Right cardiac atrium (tissue), 5 donors: ENCODE results near the gene S100A7A. TPM values are rescaled to one million over a fixed set of nuclear protein-coding genes. Genes with fewer than 3 reads are reported as not detected.

Source experiments
- ATAC-seq, 2 donors: fragments of 200-7000 bp; cut with Tn5 transposase; one replicate each; pipeline versions ENCODE4 v1.8.0 to v1.9.1; 2020; ENCODE audit warnings: moderate library complexity in 2 of 2, mild to moderate bottlenecking in 1 of 2
- DNase-seq, 3 donors: peaks; one replicate each; pipeline ENCODE4 v3.0.0-alpha.2; 2020
- H3K27ac ChIP-seq: one replicate; pipeline ENCODE4 v1.5.1; 2013; ENCODE audit warnings: mild to moderate bottlenecking, low read length, control low read depth, moderate library complexity
- H3K27me3 ChIP-seq: one replicate; pipeline ENCODE4 v1.6.1; 2013; ENCODE audit not compliant: control insufficient read depth, insufficient read depth
- H3K4me1 ChIP-seq: one replicate; pipeline ENCODE4 v1.6.1; 2013; ENCODE audit warnings: low read length; ENCODE audit not compliant: control insufficient read depth, insufficient read depth
- H3K4me3 ChIP-seq: one replicate; pipeline ENCODE4 v1.5.1; 2013; ENCODE audit warnings: low read length, control low read depth
- H3K9me3 ChIP-seq: one replicate; pipeline ENCODE4 v1.6.1; 2013; ENCODE audit warnings: low read length; ENCODE audit not compliant: control insufficient read depth
- WGBS: extraction: QIAGEN DNeasy Blood & Tissue Kit; methylation state at CpG from one replicate; pipeline ENCODE4 v1.1.7; 2013; 5-methylcytosine and 5-hydroxymethylcytosine counted together
- intact Hi-C, 4 donors: fragments of 100-400 bp; cut with DNase I; formaldehyde crosslinking; loops; one replicate each; pipeline versions ENCODE4 v1.11.0 to v1.14.0; 2022 to 2023
- polyA plus RNA-seq: library from polyadenylated mRNA; stranded (reverse); fragments of 200-250 nt; gene quantifications from one replicate; pipeline ENCODE4 v1.2.3, GENCODE V29; 2013
- total RNA-seq, 4 donors: library from RNA; stranded (reverse); fragmentation: NEBNext Ultra II Directional; extraction: Animal tissue kit (Norgen Biotek cat#: 25700); gene quantifications; one replicate each; pipeline ENCODE4 v1.2.1, GENCODE V29; 2021
- donor health status: healthy with polysubstance abuse.
- donor health status: DM: no; HTN: yes; CAD: no.
- donor health status: DM: no; HTN: no; CAD: no.
- donor health status: DM: no; HTN: yes; CAD: no; lungs with severe emphysema.
- donor health status: DM: yes; HTN: yes; CAD: no.

S100A7A gene
- total and polyA plus RNA-seq, 5 donors: not detected

DNA sequence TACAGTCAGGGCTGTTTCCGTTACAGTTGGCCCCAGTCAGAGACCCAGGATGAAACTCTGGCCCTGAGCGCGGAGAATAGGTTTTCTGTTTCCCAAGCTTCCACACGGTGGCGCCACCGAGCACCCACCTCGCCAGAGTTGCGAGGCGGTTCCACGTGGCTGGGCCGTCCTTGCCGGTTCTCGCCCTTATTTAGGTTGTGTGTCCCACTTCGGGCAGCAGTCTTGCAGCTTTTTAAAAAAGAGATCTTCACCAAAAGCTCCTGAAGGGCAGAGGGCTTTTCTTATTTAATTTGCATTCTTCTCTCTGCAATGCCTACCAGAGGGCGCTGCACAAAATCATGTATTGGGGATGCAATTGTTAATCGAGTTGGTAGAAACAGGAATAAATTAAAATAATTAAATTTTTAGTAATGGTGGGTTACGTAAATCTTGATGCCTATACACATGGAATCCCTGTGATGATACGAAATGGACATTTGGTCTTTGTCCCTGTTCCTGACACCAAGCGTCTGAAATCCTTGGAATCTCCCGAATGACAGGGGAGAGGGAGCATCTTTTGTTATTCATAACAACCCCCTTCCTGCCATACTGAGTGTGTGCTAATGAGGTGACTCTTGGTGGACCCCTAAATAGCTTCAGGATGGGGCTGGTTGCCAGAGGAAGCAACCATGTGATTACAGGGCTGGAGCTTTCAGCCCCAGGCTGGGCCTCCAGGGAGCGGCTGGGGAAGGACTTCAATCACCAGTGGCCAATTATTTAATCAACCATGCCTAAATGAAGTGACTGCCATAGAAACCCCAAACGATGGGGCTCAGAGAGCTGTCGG, 49.7 kb downstream of the S100A7A start:
- peak; percentile 60 to 81 for ATAC-seq
- H3K4me1 ChIP-seq: no peaks in the 10 kb centered on the region
- no peaks in the 10 kb centered on the region for H3K27me3 ChIP-seq
- 18% methylated on average over 23 of the region's 23 CpGs for WGBS
- H3K9me3 ChIP-seq: no peaks in the 10 kb centered on the region
- no peak overlapping the region for H3K27ac ChIP-seq
- no peak overlapping the region for H3K4me3 ChIP-seq
- DNase-seq: peak; percentile 62 to 84 (median 76)
- intact Hi-C loops: no loop called here

DNA sequence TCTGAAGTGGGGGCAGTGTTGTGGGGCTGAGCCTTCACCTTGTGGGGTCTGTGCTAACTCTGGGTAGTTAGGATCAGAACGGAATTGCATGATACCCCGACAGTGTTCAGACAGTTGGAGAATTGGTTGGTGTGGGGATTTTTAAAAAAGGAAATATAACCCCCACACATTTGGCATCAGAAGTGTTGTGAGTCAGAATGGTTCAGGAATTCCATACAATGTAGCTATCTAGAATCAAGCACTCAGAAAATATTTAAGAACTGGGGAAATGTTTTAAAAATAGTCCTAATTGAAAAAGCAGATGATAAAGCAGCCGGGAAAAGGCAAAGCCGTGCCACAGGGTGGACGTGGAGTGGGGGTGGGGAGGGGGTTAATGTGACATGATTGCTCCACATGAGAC, 50.6 kb downstream of the S100A7A start:
- Histone ChIP-seq H3K27ac (no peak overlapping the region), H3K4me3 (no peak overlapping the region), H3K27me3 (no peaks in the 10 kb centered on the region), H3K9me3 (peaks cover 3% of the 10 kb centered on the region), H3K4me1 (no peaks in the 10 kb centered on the region)
- ATAC-seq (no peak), DNase-seq (no peak)
- intact Hi-C loops: no loop called here
- 27% methylated on average over 5 of the region's 5 CpGs for WGBS

DNA sequence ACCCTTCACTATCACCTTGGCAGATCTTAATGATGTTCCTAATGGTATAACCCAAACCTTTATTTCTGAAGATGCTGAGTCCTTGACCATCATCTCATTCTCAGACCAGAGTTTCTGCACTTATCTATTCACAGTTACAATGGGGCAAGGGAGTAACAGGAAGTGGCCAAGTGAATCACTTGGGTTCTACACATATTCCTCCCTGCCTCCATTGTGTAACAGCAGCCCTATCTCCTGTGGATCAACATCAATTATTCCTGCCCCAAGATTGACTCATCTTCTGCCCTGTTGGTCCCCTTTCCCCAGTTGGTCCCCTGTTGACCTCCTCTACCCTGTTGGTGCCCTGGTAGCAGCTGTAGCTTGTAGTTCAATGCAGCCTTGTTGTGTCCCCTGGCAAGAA, 54.4 kb downstream of the S100A7A start:
- DNase-seq: no peak
- intact Hi-C loops: no loop called here

More for the DNA sequence above, 54.4 kb downstream of the S100A7A start:
- Histone ChIP-seq H3K4me3 (no peak overlapping the region), H3K27me3 (no peaks in the 10 kb centered on the region), H3K4me1 (no peaks in the 10 kb centered on the region), H3K27ac (no peak overlapping the region), H3K9me3 (peaks cover 3% of the 10 kb centered on the region)
- ATAC-seq: no peak

Other genes starting within 250 kb of the S100A7A start
- not detected for gene LELP1, start 213.1 kb upstream of the S100A7A start, total RNA-seq
- gene LELP1, start 213.1 kb upstream of the S100A7A start, polyA plus RNA-seq: not detected
- gene PRR9, start 198.9 kb upstream of the S100A7A start, total RNA-seq: not detected
- not detected for gene PRR9, start 198.9 kb upstream of the S100A7A start, polyA plus RNA-seq
- not detected for gene LORICRIN, start 156.8 kb upstream of the S100A7A start, total RNA-seq
- not detected for gene LORICRIN, start 156.8 kb upstream of the S100A7A start, polyA plus RNA-seq
- not detected for gene PGLYRP3, start 103.6 kb upstream of the S100A7A start, total RNA-seq
- not detected for gene PGLYRP3, start 103.6 kb upstream of the S100A7A start, polyA plus RNA-seq
- not detected for gene PGLYRP4, start 67.7 kb upstream of the S100A7A start, total RNA-seq
- not detected for gene PGLYRP4, start 67.7 kb upstream of the S100A7A start, polyA plus RNA-seq
- gene S100A9, start 58.7 kb upstream of the S100A7A start, total RNA-seq: 100 to 1,000 TPM in 3 of 4 donors, 10 to 100 TPM in 1; 48.6 to 167 (median 142) TPM
- 69.9 TPM for gene S100A9, start 58.7 kb upstream of the S100A7A start, polyA plus RNA-seq
- 1 to 10 TPM in 3 of 4 donors, under 1 TPM in 1; 0.68 to 2.6 (median 2.0) TPM for gene S100A12, start 40.9 kb upstream of the S100A7A start, total RNA-seq
- gene S100A12, start 40.9 kb upstream of the S100A7A start, polyA plus RNA-seq: 1.9 TPM
- gene S100A8, start 25.4 kb upstream of the S100A7A start, total RNA-seq: 10 to 100 TPM; 27.5 to 98.1 (median 66.9) TPM
- gene S100A8, start 25.4 kb upstream of the S100A7A start, polyA plus RNA-seq: 42.3 TPM
- not detected for gene S100A7, start 44.1 kb downstream of the S100A7A start, total RNA-seq
- gene S100A7, start 44.1 kb downstream of the S100A7A start, polyA plus RNA-seq: not detected
- gene S100A6, start 119.5 kb downstream of the S100A7A start, total RNA-seq: 100 to 1,000 TPM; 334 to 461 (median 411) TPM
- gene S100A6, start 119.5 kb downstream of the S100A7A start, polyA plus RNA-seq: 819 TPM
- gene S100A5, start 124.4 kb downstream of the S100A7A start, total RNA-seq: not detected
- not detected for gene S100A5, start 124.4 kb downstream of the S100A7A start, polyA plus RNA-seq
- gene S100A4, start 129.3 kb downstream of the S100A7A start, total RNA-seq: 100 to 1,000 TPM in 3 of 4 donors, 10 to 100 TPM in 1; 95.9 to 243 (median 148) TPM
- 329 TPM for gene S100A4, start 129.3 kb downstream of the S100A7A start, polyA plus RNA-seq
- gene S100A3, start 132.7 kb downstream of the S100A7A start, total RNA-seq: 1 to 10 TPM in 2 of 4 donors, under 1 TPM in 2; 0.54 to 2.0 (median 1.1) TPM
- gene S100A3, start 132.7 kb downstream of the S100A7A start, polyA plus RNA-seq: 1.6 TPM
- gene S100A2, start 149.3 kb downstream of the S100A7A start, total RNA-seq: 1 to 10 TPM in 1 of 4 donors, under 1 TPM in 3; 0.92 to 1.2 (median 0.97) TPM
- 3.7 TPM for gene S100A2, start 149.3 kb downstream of the S100A7A start, polyA plus RNA-seq
- gene S100A16, start 196.6 kb downstream of the S100A7A start, total RNA-seq: 10 to 100 TPM; 42.6 to 56.1 (median 44.3) TPM
- 73.9 TPM for gene S100A16, start 196.6 kb downstream of the S100A7A start, polyA plus RNA-seq
- gene S100A14, start 199.8 kb downstream of the S100A7A start, total RNA-seq: 1 to 10 TPM; 2.5 to 5.6 (median 3.8) TPM
- 4.3 TPM for gene S100A14, start 199.8 kb downstream of the S100A7A start, polyA plus RNA-seq
- 100 to 1,000 TPM; 183 to 265 (median 220) TPM for gene S100A13, start 211.0 kb downstream of the S100A7A start, total RNA-seq
- gene S100A13, start 211.0 kb downstream of the S100A7A start, polyA plus RNA-seq: 295 TPM
- gene S100A1, start 211.9 kb downstream of the S100A7A start, total RNA-seq: 1,000 to 10,000 TPM; 1,233 to 1,764 (median 1,522) TPM
- 2,571 TPM for gene S100A1, start 211.9 kb downstream of the S100A7A start, polyA plus RNA-seq
- 10 to 100 TPM; 56.1 to 75.3 (median 66.1) TPM for gene CHTOP, start 217.5 kb downstream of the S100A7A start, total RNA-seq
- gene CHTOP, start 217.5 kb downstream of the S100A7A start, polyA plus RNA-seq: 65.0 TPM
- 10 to 100 TPM; 42.8 to 66.3 (median 53.7) TPM for gene SNAPIN, start 242.2 kb downstream of the S100A7A start, total RNA-seq
- 75.4 TPM for gene SNAPIN, start 242.2 kb downstream of the S100A7A start, polyA plus RNA-seq